ENCODE results near the gene CNIH2.

Gene CNIH2

GRCh38 chr11:66287211-66287888 lies 9.4 kb downstream of the CNIH2 start:
- Mint-ChIP-seq H3K4me3 (peak overlapping the region; percentile 85), H3K36me3 (ENCODE audit: low read depth) (peaks cover 47% of the 10 kb centered on the region), H3K9me3 (no peaks in the 10 kb centered on the region), H3K4me1 (ENCODE audit: low read depth) (peaks cover 48% of the 10 kb centered on the region), H3K27me3 (peaks cover 20% of the 10 kb centered on the region), H3K27ac (peak overlapping the region; percentile 80)
- intact Hi-C loops (cut with micrococcal nuclease), result no loop called here

- intact Hi-C loops (cut with micrococcal nuclease), result no loop called here
- no peaks in the 10 kb centered on the region for H3K9me3 Mint-ChIP-seq
These were observed 10.1 kb downstream of the CNIH2 start for GRCh38 chr11:66287889-66288670.

DNA sequence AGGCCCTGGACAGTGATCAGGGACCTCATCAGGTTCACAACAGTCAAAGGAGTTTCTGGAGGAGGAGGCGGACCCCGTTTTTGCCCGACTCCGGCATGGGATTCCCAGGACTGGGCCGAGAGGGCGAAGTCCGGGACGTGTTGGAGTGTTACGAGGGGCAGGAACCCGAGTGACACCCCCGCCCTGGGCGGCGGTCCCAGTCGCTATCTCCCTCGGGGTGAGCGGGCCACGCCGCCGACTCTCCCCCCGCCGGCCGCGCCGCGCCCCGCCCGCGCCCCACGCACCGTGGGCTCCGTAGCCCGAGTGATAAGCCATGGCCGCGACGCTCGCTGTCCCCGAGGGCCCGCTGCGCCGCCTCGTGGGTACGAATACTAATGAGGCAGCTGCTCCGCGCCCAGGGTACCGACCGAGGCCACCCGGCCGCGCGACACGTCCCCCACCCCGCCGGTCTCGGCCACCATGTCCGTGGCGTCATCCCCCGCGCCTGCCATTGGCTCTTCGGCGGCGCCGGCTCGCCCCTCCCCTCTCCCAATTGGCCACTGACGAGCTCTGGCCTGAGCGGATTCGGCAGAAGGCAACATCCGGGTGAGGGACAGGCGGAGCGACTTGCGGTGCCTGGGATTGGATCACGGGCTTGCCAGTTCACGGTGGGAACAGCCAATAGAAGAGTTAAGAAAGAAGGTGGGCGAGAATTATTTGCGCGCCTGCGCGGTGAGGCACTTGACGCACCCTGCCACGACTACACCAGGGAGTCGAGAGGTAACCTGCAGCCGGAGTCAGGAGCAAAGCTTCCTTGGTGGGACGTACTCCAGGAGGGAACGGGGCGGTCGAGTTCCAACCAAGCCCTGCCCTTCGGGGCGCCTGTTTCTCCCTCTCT lies 10.9 kb downstream of the CNIH2 start, which contains the start of gene YIF1A:
YIF1A (minus strand) TSS at position 473 of the 877 bp plus-strand sequence; CDS start at position 315, 158 bp downstream.
- H3K27ac Mint-ChIP-seq, result peak within 1 kb of the TSS; percentile 80
- peak within 1 kb of the TSS; percentile 85 for H3K4me3 Mint-ChIP-seq
- H3K9me3 Mint-ChIP-seq, result no peaks in the 10 kb centered on the region
- H3K36me3 Mint-ChIP-seq (ENCODE audit: low read depth), result peaks cover 38% of the 10 kb centered on the region
- H3K27me3 Mint-ChIP-seq, result peaks cover 36% of the 10 kb centered on the region
- peaks cover 44% of the 10 kb centered on the region for H3K4me1 Mint-ChIP-seq (ENCODE audit: low read depth)
- intact Hi-C loops (cut with micrococcal nuclease), result no loop called here

More at GRCh38 chr11:66287889-66288670, 10.1 kb downstream of the CNIH2 start:
- H3K4me1 Mint-ChIP-seq (ENCODE audit: low read depth), result peaks cover 47% of the 10 kb centered on the region
- peaks cover 28% of the 10 kb centered on the region for H3K27me3 Mint-ChIP-seq
- peak overlapping the region; percentile 80 for H3K27ac Mint-ChIP-seq
- H3K36me3 Mint-ChIP-seq (ENCODE audit: low read depth), result peaks cover 45% of the 10 kb centered on the region
- peak overlapping the region; percentile 85 for H3K4me3 Mint-ChIP-seq

GRCh38 chr11:66289548-66290329 lies 11.8 kb downstream of the CNIH2 start:
- peaks cover 30% of the 10 kb centered on the region for H3K36me3 Mint-ChIP-seq (ENCODE audit: low read depth)
- H3K27me3 Mint-ChIP-seq, result peaks cover 43% of the 10 kb centered on the region
- H3K9me3 Mint-ChIP-seq, result no peaks in the 10 kb centered on the region
- peak overlapping the region; percentile 80 for H3K27ac Mint-ChIP-seq
- H3K4me1 Mint-ChIP-seq (ENCODE audit: low read depth), result peaks cover 44% of the 10 kb centered on the region
- intact Hi-C loops (cut with micrococcal nuclease), result no loop called here
- peak overlapping the region; percentile 85 for H3K4me3 Mint-ChIP-seq

- Mint-ChIP-seq H3K27ac (no peak overlapping the region), H3K27me3 (peaks cover 43% of the 10 kb centered on the region), H3K4me1 (ENCODE audit: low read depth) (peaks cover 44% of the 10 kb centered on the region), H3K9me3 (no peaks in the 10 kb centered on the region), H3K36me3 (ENCODE audit: low read depth) (peaks cover 24% of the 10 kb centered on the region), H3K4me3 (no peak overlapping the region)
- intact Hi-C loops (cut with micrococcal nuclease), result no loop called here
These were observed 12.3 kb downstream of the CNIH2 start for GRCh38 chr11:66290330-66290621.

- Mint-ChIP-seq H3K4me1 (ENCODE audit: low read depth) (peaks cover 42% of the 10 kb centered on the region), H3K36me3 (ENCODE audit: low read depth) (peaks cover 16% of the 10 kb centered on the region), H3K9me3 (no peaks in the 10 kb centered on the region), H3K27me3 (peaks cover 46% of the 10 kb centered on the region), H3K4me3 (no peak overlapping the region), H3K27ac (no peak overlapping the region)
- intact Hi-C loops (cut with micrococcal nuclease), result no loop called here
These were observed 13.3 kb downstream of the CNIH2 start for GRCh38 chr11:66291303-66291705.

DNA sequence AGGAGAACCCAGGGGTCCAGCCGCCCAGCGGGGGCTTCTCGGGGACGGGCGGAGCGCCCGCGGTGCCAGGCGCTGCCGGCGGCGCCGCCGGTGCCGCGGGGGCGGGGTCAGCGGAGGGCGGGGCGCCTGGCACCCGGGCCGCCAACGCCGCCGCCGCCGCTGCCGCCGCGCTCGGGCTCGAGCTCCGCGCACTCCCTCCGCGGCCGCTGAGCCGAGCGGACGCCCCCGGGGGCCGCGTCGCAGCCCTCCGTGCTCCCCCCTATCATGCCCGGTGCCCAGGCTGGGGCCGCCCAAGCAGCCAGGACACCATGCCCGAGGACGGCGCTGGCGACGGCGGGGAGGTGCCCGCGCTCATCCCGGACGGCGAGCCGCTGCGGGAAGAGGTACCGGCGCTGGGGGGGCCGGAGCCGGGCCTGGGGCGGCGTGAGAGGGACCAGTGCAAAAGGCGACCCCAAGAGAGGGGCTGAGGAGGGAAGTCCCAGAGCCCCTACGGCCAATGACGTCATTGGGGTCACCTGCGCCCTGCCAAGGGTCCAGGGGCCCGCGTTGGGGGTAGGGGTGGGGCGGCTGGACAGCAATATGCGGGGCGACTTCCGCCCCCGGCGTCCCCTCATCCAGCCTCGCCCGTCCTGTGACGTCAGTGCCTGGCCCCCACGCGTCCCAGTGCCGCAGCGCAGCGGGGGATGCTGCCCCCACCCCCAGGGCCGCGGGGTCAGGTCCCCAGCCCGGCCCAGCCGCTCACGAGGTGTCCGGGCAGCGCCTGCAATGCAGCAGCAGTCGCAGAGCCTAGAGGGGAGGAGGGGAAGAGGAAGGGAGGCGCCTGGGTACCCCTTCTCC lies 13.9 kb downstream of the CNIH2 start, which contains the start of gene TMEM151A:
TMEM151A (plus strand) TSS at position 189 of the 837 bp plus-strand sequence; CDS start at position 309, 120 bp downstream.
- Mint-ChIP-seq H3K36me3 (ENCODE audit: low read depth) (peaks cover 11% of the 10 kb centered on the region), H3K27me3 (peaks cover 51% of the 10 kb centered on the region), H3K27ac (no peak within 1 kb of the TSS), H3K9me3 (no peaks in the 10 kb centered on the region), H3K4me1 (ENCODE audit: low read depth) (peaks cover 36% of the 10 kb centered on the region), H3K4me3 (peak within 1 kb of the TSS; percentile 24)
- intact Hi-C loops (cut with micrococcal nuclease), result no loop called here

GRCh38 chr11:66292543-66293332 lies 14.8 kb downstream of the CNIH2 start:
- H3K36me3 Mint-ChIP-seq (ENCODE audit: low read depth), result peaks cover 11% of the 10 kb centered on the region
- intact Hi-C loops (cut with micrococcal nuclease), result no loop called here
- no peak overlapping the region for H3K27ac Mint-ChIP-seq

GRCh38 chr11:66293352-66293751 lies 15.4 kb downstream of the CNIH2 start:
- H3K27me3 Mint-ChIP-seq, result peaks cover 58% of the 10 kb centered on the region
- no peaks in the 10 kb centered on the region for H3K9me3 Mint-ChIP-seq
- peaks cover 22% of the 10 kb centered on the region for H3K4me1 Mint-ChIP-seq (ENCODE audit: low read depth)
- intact Hi-C loops (cut with micrococcal nuclease), result no loop called here
- H3K36me3 Mint-ChIP-seq (ENCODE audit: low read depth), result peaks cover 11% of the 10 kb centered on the region
- H3K4me3 Mint-ChIP-seq, result no peak overlapping the region
- H3K27ac Mint-ChIP-seq, result no peak overlapping the region

More at GRCh38 chr11:66292543-66293332, 14.8 kb downstream of the CNIH2 start:
- H3K4me3 Mint-ChIP-seq, result no peak overlapping the region
- H3K9me3 Mint-ChIP-seq, result no peaks in the 10 kb centered on the region
- peaks cover 28% of the 10 kb centered on the region for H3K4me1 Mint-ChIP-seq (ENCODE audit: low read depth)
- H3K27me3 Mint-ChIP-seq, result peaks cover 56% of the 10 kb centered on the region

GRCh38 chr11:66293777-66294625 lies 16.0 kb downstream of the CNIH2 start:
- Mint-ChIP-seq H3K27me3 (peaks cover 58% of the 10 kb centered on the region), H3K27ac (no peak overlapping the region), H3K4me1 (ENCODE audit: low read depth) (peaks cover 21% of the 10 kb centered on the region), H3K36me3 (ENCODE audit: low read depth) (peaks cover 5% of the 10 kb centered on the region), H3K9me3 (no peaks in the 10 kb centered on the region), H3K4me3 (no peak overlapping the region)
- intact Hi-C loops (cut with micrococcal nuclease), result no loop called here
